CD14-positive monocyte (primary cell): ENCODE data around the gene TRAF1. TPM values are rescaled to one million over a fixed set of nuclear protein-coding genes. Genes with fewer than 3 reads are reported as not detected.

Source experiments
- DNase-seq, 3 donors: peaks; one replicate each; pipeline ENCODE4 v3.0.0-alpha.2; 2011 to 2022
- H2AFZ ChIP-seq: 2 replicates; pipeline ENCODE4 v1.6.0; 2012; ENCODE audit warnings: mild to moderate bottlenecking, low read depth, low read length, inconsistent platforms; ENCODE audit not compliant: insufficient read depth, poor library complexity, severe bottlenecking
- H3K27ac ChIP-seq, 2 donors: 1 replicate in 1 of 2; 2 replicates in 1 of 2; pipeline ENCODE4 v1.5.1; 2012 to 2013; ENCODE audit warnings: low read length in 2 of 2, control low read depth in 1 of 2, inconsistent platforms in 1 of 2, low read depth in 1 of 2, mild to moderate bottlenecking in 1 of 2
- H3K27me3 ChIP-seq, 2 donors: one replicate each; pipeline versions ENCODE4 v1.6.0 to v1.6.1; 2011 to 2013; ENCODE audit warnings: low read length in 2 of 2; ENCODE audit not compliant: control insufficient read depth in 2 of 2, insufficient read depth in 2 of 2
- H3K36me3 ChIP-seq, 2 donors: replicated peaks in 1 of 2; 1 replicate in 1 of 2; 2 replicates in 1 of 2; pipeline versions ENCODE4 v1.5.1 to v1.6.1; 2012 to 2013; ENCODE audit warnings: low read length in 2 of 2, control low read depth in 1 of 2, inconsistent platforms in 1 of 2, mild to moderate bottlenecking in 1 of 2; ENCODE audit not compliant: insufficient read depth in 2 of 2, control insufficient read depth in 1 of 2
- H3K4me1 ChIP-seq, 2 donors: 1 replicate in 1 of 2; 2 replicates in 1 of 2; pipeline versions ENCODE4 v1.5.1 to v1.6.1; 2012 to 2013; ENCODE audit warnings: low read length in 2 of 2, control low read depth in 1 of 2, inconsistent platforms in 1 of 2, mild to moderate bottlenecking in 1 of 2, moderate library complexity in 1 of 2; ENCODE audit not compliant: insufficient read depth in 2 of 2, control insufficient read depth in 1 of 2
- H3K4me2 ChIP-seq: replicated peaks from 2 replicates; pipeline ENCODE3; 2012; ENCODE audit warnings: low read length, moderate library complexity, mild to moderate bottlenecking; ENCODE audit not compliant: poor library complexity, severe bottlenecking; ENCODE audit errors: extremely low read depth
- H3K4me3 ChIP-seq, 3 experiments: fragments of 200-600 bp in 1 of 3; sonication (generic) in 1 of 3; replicated peaks in 1 of 3; 1 replicate in 2 of 3; 2 replicates in 1 of 3; pipeline ENCODE4 v1.5.1; 2011 to 2013; ENCODE audit warnings: low read length in 3 of 3, mild to moderate bottlenecking in 3 of 3, control low read depth in 2 of 3, low read depth in 2 of 3, inconsistent platforms in 1 of 3, moderate library complexity in 1 of 3
- H3K79me2 ChIP-seq: 2 replicates; pipeline ENCODE4 v1.6.0; 2012; ENCODE audit warnings: mild to moderate bottlenecking, control low read depth, inconsistent platforms, low read length, moderate library complexity; ENCODE audit not compliant: insufficient read depth
- H3K9ac ChIP-seq: 2 replicates; pipeline ENCODE4 v1.6.0; 2017; ENCODE audit warnings: low read length, mild to moderate bottlenecking; ENCODE audit not compliant: insufficient read depth, poor library complexity, severe bottlenecking
- H3K9me3 ChIP-seq, 2 donors: replicated peaks in 1 of 2; 1 replicate in 1 of 2; 2 replicates in 1 of 2; pipeline versions ENCODE4 v1.5.1 to v1.6.1; 2012 to 2013; ENCODE audit warnings: low read length in 2 of 2, control low read depth in 1 of 2; ENCODE audit not compliant: control insufficient read depth in 1 of 2, insufficient read depth in 1 of 2
- H4K20me1 ChIP-seq: 2 replicates; pipeline ENCODE4 v1.6.0; 2012; ENCODE audit warnings: mild to moderate bottlenecking, low read length, control low read depth, moderate library complexity; ENCODE audit not compliant: insufficient read depth
- H3K27ac Mint-ChIP-seq, 7 donors: one replicate each; pipeline ENCODE4 v1.8.0; 2020; ENCODE audit warnings: mild to moderate bottlenecking in 7 of 7, mixed read lengths in 7 of 7, moderate library complexity in 6 of 7, inconsistent platforms in 2 of 7
- H3K27me3 Mint-ChIP-seq, 3 donors: one replicate each; pipeline ENCODE4 v1.8.0; 2021 to 2022; ENCODE audit warnings: low read depth in 3 of 3, mild to moderate bottlenecking in 3 of 3, mixed read lengths in 3 of 3, moderate library complexity in 3 of 3, inconsistent platforms in 1 of 3
- H3K36me3 Mint-ChIP-seq, 2 donors: one replicate each; pipeline ENCODE4 v1.8.0; 2020; ENCODE audit warnings: mixed read lengths in 2 of 2, inconsistent platforms in 1 of 2, mild to moderate bottlenecking in 1 of 2
- H3K4me1 Mint-ChIP-seq: one replicate; pipeline ENCODE4 v1.8.0; 2020; ENCODE audit warnings: mild to moderate bottlenecking, mixed read lengths
- H3K4me3 Mint-ChIP-seq, 2 donors: one replicate each; pipeline ENCODE4 v1.8.0; 2020; ENCODE audit warnings: mild to moderate bottlenecking in 2 of 2, mixed read lengths in 2 of 2, moderate library complexity in 1 of 2
- H3K9me3 Mint-ChIP-seq, 7 donors: one replicate each; pipeline ENCODE4 v1.8.0; 2020 to 2022; ENCODE audit warnings: mixed read lengths in 7 of 7, mild to moderate bottlenecking in 6 of 7, moderate library complexity in 6 of 7, inconsistent platforms in 2 of 7
- WGBS: methylation state at CpG from one replicate; pipeline ENCODE4 v1.1.5; 2013; ENCODE audit warnings: missing lambda C conversion rate; ENCODE audit not compliant: insufficient coverage; 5-methylcytosine and 5-hydroxymethylcytosine counted together
- intact Hi-C, 2 donors: fragments of 100-400 bp; cut with micrococcal nuclease; formaldehyde crosslinking; loops; one replicate each; pipeline versions ENCODE4 v1.15.0 to v1.15.1; 2023
- polyA plus RNA-seq, 3 donors: library from polyadenylated mRNA; depleted of rRNA in 1 of 3; unstranded in 2 of 3; stranded (reverse) in 1 of 3; fragments of 300-500 nt in 2 of 3; fragments of >200 nt in 1 of 3; fragmentation: Illumina TruSeq in 2 of 3; gene quantifications; 1 replicate in 2 of 3; 2 replicates in 1 of 3; pipeline ENCODE4 v1.2.3, GENCODE V29; 2012 to 2021
- TF ChIP-seq, protein P1 (sequence below): fragments of 200-600 bp; IDR thresholded peaks from one replicate; pipeline ENCODE4 v1.8.0; 2022; ENCODE audit warnings: antibody characterized with exemption, mild to moderate bottlenecking

Gene TRAF1
- polyA plus RNA-seq, 3 donors: 0.15 to 22.8 (median 0.74) TPM

DNA sequence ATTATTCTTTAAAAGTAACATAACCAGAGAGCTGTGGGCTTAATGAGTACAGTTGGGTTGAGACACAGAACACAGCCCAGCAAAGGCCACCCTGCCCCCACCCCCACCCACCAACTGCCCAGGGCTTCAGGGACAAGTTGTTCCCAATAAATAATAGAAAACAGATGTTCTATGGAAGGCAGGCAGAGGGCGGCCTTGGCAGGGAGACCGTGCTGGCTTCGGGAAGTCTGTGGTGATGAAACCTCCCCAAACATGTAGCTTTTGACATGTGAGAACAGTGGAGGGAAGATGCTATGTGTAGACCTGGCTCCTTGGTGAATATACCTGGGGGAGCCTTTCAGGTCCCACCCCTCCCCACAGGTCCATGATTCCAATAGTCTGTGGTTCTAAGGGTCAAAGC lies 10.0 kb downstream of the TRAF1 start:
- intact Hi-C loops: no loop called here

DNA sequence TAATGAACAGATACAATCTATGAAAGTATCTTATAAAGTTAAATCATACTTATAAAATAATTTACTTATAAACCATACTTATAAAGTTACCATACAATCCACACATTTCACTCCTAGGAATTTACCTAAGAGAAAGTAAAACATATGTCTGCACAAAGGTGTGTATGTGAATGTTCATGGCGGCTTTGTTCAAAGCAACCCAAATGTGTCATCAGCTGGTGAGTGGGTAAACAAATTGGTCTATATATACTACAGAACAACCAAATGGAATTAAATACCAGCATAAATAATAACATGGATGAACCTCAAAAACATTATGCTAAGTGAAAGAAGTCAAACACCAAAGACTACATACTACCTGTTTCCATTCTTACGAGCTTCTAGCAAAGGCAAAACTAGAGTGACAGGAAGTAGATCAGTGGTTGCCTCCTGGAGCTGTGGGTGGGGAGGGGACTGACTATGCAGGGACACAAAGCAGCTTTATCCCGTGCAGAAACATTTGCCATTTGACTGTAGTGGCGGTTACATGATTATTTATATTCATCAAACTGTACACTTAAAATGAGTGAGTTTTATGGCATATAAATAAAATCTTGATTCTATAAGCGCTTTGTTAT lies 10.6 kb downstream of the TRAF1 start:
- H3K9ac ChIP-seq: no peak overlapping the region
- Mint-ChIP-seq H3K27me3 (no peaks in the 10 kb centered on the region), H3K4me3 (no peak overlapping the region), H3K4me1 (peaks cover 5% of the 10 kb centered on the region), H3K9me3 (peaks cover 0 to 6% (median 2%) of the 10 kb centered on the region in 7 donors), H3K27ac (no peak overlapping the region), H3K36me3 (peaks cover 10 to 31% of the 10 kb centered on the region in 2 donors)
- no CpG with 5 or more reads among the region's 5 CpGs for WGBS
- no peak overlapping the region for H2AFZ ChIP-seq
- H3K4me3 ChIP-seq: no peak overlapping the region
- no peaks in the 10 kb centered on the region for H3K27me3 ChIP-seq
- TF ChIP-seq, protein P1, sequence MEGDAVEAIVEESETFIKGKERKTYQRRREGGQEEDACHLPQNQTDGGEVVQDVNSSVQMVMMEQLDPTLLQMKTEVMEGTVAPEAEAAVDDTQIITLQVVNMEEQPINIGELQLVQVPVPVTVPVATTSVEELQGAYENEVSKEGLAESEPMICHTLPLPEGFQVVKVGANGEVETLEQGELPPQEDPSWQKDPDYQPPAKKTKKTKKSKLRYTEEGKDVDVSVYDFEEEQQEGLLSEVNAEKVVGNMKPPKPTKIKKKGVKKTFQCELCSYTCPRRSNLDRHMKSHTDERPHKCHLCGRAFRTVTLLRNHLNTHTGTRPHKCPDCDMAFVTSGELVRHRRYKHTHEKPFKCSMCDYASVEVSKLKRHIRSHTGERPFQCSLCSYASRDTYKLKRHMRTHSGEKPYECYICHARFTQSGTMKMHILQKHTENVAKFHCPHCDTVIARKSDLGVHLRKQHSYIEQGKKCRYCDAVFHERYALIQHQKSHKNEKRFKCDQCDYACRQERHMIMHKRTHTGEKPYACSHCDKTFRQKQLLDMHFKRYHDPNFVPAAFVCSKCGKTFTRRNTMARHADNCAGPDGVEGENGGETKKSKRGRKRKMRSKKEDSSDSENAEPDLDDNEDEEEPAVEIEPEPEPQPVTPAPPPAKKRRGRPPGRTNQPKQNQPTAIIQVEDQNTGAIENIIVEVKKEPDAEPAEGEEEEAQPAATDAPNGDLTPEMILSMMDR: no peak
- no peak for DNase-seq
- no peaks in the 10 kb centered on the region for H3K36me3 ChIP-seq
- no peaks in the 10 kb centered on the region for H4K20me1 ChIP-seq
- intact Hi-C loops: no loop called here
- no peaks in the 10 kb centered on the region for H3K9me3 ChIP-seq
- no peak overlapping the region for H3K27ac ChIP-seq
- H3K4me2 ChIP-seq: no peak overlapping the region
- H3K4me1 ChIP-seq: no peaks in the 10 kb centered on the region
- H3K79me2 ChIP-seq: no peaks in the 10 kb centered on the region

More for the DNA sequence above, 10.0 kb downstream of the TRAF1 start:
- TF ChIP-seq, protein P1: no peak
- Histone ChIP-seq H3K9ac (no peak overlapping the region), H4K20me1 (no peaks in the 10 kb centered on the region), H2AFZ (no peak overlapping the region), H3K9me3 (no peaks in the 10 kb centered on the region), H3K27me3 (no peaks in the 10 kb centered on the region), H3K4me3 (no peak overlapping the region), H3K79me2 (no peaks in the 10 kb centered on the region), H3K27ac (no peak overlapping the region), H3K4me2 (no peak overlapping the region), H3K36me3 (no peaks in the 10 kb centered on the region), H3K4me1 (no peaks in the 10 kb centered on the region)
- Mint-ChIP-seq H3K27me3 (no peaks in the 10 kb centered on the region), H3K36me3 (peaks cover 7 to 27% of the 10 kb centered on the region in 2 donors), H3K4me3 (no peak overlapping the region), H3K4me1 (peaks cover 5% of the 10 kb centered on the region), H3K27ac (peak overlapping the region in 1 of 7 donors; percentile 42), H3K9me3 (peaks cover 0 to 6% (median 2%) of the 10 kb centered on the region in 7 donors)
- WGBS: no CpG with 5 or more reads among the region's 3 CpGs
- DNase-seq: peak in 1 of 3 donors; percentile 48
